ENCODE data around the gene ARRDC1.
A peak's percentile ranks its signal among the peaks of the same experiment; 100 is the strongest.
"Not testable (repeated sequence)": the region's sequence is repeated elsewhere in the genome, so short reads cannot be mapped to it uniquely, and the experiment has no call there.

Gene ARRDC1

DNA sequence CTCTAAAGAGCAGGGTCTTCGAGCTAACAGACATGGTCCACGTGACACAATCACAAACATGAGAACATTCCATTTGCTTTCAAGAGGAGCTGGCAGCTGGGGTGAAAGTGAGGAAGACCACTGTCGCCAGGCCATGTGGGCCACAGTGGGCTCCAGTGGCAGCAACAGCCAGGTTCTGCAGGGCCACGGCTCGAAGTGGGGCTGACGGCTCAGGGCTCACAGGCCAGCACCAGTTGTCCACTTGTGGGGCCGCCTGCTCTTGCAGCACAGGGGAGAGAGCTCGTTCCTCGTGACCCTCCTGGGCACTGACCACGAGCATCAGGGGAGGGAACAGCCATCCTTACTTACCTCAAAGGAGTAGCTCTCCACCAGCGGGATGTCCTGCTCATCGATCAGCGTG is 17.2 kb upstream of the ARRDC1 start:
- Histone ChIP-seq H3K36me3 (ENCODE audit: control insufficient read depth, insufficient read depth, low read length, severe bottlenecking) (peaks cover 37% of the 10 kb centered on the region), H3K9me3 (ENCODE audit: control insufficient read depth, low read length) (no peaks in the 10 kb centered on the region), H3K27me3 (replicated peaks; ENCODE audit: control insufficient read depth, insufficient read depth, low read length) (no peaks in the 10 kb centered on the region), H3K4me3 (ENCODE audit: low read length) (no peak overlapping the region), H3K9ac (ENCODE audit: low read length) (peak overlapping the region; percentile 90), H3K4me1 (ENCODE audit: control insufficient read depth, insufficient read depth, low read length) (peaks cover 13% of the 10 kb centered on the region)
- DNase-seq (ENCODE audit: low read depth) = no peak

DNA sequence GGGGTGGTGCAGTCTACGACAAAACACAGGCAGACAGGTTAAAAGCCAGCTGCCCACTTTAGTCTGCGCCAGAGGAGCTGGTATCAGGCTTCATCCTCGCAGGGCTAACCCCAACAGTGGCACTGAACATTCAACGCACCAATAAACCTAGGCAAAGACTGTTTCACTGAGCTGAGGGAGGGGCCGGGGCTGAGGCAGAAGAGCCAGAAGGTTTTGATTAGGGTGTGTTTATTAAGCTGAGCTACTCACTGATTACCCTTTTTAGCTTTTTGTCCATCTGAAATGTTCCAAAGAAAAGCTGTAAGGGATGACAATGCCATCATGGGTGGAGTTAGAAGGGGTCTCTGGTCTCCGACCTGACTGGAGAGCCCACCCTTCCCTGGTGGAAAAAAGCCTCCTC is 16.6 kb upstream of the ARRDC1 start:
- Histone ChIP-seq H3K4me1 (ENCODE audit: control insufficient read depth, insufficient read depth, low read length) (peaks cover 13% of the 10 kb centered on the region), H3K27me3 (replicated peaks; ENCODE audit: control insufficient read depth, insufficient read depth, low read length) (no peaks in the 10 kb centered on the region), H3K4me3 (ENCODE audit: low read length) (peak overlapping the region; percentile 88), H3K9me3 (ENCODE audit: control insufficient read depth, low read length) (no peaks in the 10 kb centered on the region), H3K36me3 (ENCODE audit: control insufficient read depth, insufficient read depth, low read length, severe bottlenecking) (peaks cover 34% of the 10 kb centered on the region), H3K9ac (ENCODE audit: low read length) (peak overlapping the region; percentile 90)
- peak; percentile 29 for DNase-seq (ENCODE audit: low read depth)

- peaks cover 13% of the 10 kb centered on the region for H3K4me1 ChIP-seq (ENCODE audit: control insufficient read depth, insufficient read depth, low read length)
- peak; percentile 56 for DNase-seq (ENCODE audit: low read depth)
- H3K4me3 ChIP-seq (ENCODE audit: low read length) = peak overlapping the region; percentile 88
- H3K27me3 ChIP-seq (replicated peaks; ENCODE audit: control insufficient read depth, insufficient read depth, low read length) = no peaks in the 10 kb centered on the region
- peak overlapping the region; percentile 90 for H3K9ac ChIP-seq (ENCODE audit: low read length)
- no peaks in the 10 kb centered on the region for H3K9me3 ChIP-seq (ENCODE audit: control insufficient read depth, low read length)
- peaks cover 30% of the 10 kb centered on the region for H3K36me3 ChIP-seq (ENCODE audit: control insufficient read depth, insufficient read depth, low read length, severe bottlenecking)
Observed at GRCh38 chr9:137589441-137590122, 15.9 kb upstream of the ARRDC1 start.

- peaks cover 30% of the 10 kb centered on the region for H3K36me3 ChIP-seq (ENCODE audit: control insufficient read depth, insufficient read depth, low read length, severe bottlenecking)
- no peaks in the 10 kb centered on the region for H3K9me3 ChIP-seq (ENCODE audit: control insufficient read depth, low read length)
- peak overlapping the region; percentile 88 for H3K4me3 ChIP-seq (ENCODE audit: low read length)
- no peak for DNase-seq (ENCODE audit: low read depth)
- peaks cover 13% of the 10 kb centered on the region for H3K4me1 ChIP-seq (ENCODE audit: control insufficient read depth, insufficient read depth, low read length)
- peak overlapping the region; percentile 90 for H3K9ac ChIP-seq (ENCODE audit: low read length)
- H3K27me3 ChIP-seq (replicated peaks; ENCODE audit: control insufficient read depth, insufficient read depth, low read length) = no peaks in the 10 kb centered on the region
Observed at GRCh38 chr9:137590123-137590468, 15.4 kb upstream of the ARRDC1 start.

DNA sequence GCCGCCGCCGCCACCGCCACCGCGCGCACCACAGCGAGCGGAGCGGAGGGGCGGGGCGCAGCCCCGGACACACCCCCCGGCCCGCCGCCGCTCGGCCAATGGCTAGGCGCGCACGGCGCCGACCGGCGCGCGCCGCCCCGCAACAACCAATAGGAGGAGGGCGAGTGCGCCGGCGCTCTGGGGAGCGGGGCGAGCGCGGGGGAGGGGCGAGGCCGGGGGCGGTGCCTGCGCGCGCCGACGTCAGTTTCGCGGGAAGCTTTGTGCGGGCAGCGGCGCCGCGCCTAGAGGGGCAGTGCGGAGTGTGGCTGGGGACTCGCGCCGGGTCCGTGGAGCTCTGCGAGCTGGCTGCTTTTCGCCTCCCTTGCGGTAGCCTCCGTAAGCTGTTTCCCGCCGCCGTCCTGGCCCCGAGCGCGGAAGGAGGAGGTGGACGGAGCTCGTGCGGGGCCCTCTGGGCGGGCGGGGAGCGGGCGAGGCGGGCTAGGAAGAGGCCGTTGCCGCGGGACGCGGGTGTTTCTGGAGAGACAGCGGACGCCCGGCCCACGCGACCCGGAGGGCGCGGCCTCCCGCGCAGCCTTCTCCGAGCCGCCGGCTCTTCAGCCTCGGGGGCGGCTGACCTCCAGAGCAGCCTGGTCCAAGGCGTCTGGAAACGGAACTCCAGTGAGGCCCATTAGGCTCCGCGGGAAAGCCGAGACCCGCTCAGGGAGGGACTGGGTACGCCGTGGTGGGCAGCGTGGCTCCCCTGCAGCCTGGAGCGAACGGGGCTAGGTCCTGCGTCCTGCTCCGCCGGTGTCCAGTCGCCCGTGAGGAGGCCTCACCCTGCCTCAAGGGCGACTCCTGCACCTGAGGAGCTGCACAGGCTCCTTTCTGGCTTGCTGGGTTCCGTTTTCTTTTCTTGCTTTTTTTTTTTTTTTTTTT is 14.8 kb upstream of the ARRDC1 start, which contains the start of gene ZMYND19:
Gene ZMYND19 (minus strand): TSS at position 44 of the 915 bp plus-strand sequence. CDS start 249 bp downstream, outside the sequence.
- H3K27me3 ChIP-seq (replicated peaks; ENCODE audit: control insufficient read depth, insufficient read depth, low read length) = no peaks in the 10 kb centered on the region
- H3K4me3 ChIP-seq (ENCODE audit: low read length) = peak within 1 kb of the TSS; percentile 88
- no peaks in the 10 kb centered on the region for H3K9me3 ChIP-seq (ENCODE audit: control insufficient read depth, low read length)
- peaks cover 13% of the 10 kb centered on the region for H3K4me1 ChIP-seq (ENCODE audit: control insufficient read depth, insufficient read depth, low read length)
- peaks cover 26% of the 10 kb centered on the region for H3K36me3 ChIP-seq (ENCODE audit: control insufficient read depth, insufficient read depth, low read length, severe bottlenecking)
- DNase-seq (ENCODE audit: low read depth) = peak; percentile 97
- peak within 1 kb of the TSS; percentile 90 for H3K9ac ChIP-seq (ENCODE audit: low read length)

DNA sequence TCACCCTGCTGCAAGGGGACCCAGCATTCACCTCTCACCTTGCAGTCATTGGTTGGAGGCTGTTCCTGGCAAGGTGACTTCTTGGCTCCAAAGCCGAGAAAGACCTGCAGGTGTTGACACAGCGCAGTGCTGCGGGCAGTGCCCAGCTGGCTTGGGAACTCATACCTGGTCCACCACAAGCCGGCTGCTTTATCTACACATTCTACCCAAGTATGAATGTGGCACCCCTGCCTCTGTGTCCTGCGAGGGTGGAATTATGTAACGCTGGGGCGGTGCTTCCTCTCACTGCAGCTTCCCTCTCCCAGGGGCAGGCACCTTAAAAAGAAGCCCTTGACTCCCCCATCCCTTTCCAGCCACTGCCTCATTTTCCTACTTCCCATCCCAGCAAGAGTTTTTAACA is 12.7 kb upstream of the ARRDC1 start:
- DNase-seq (ENCODE audit: low read depth) = no peak
- Histone ChIP-seq H3K4me3 (ENCODE audit: low read length) (no peak overlapping the region), H3K36me3 (ENCODE audit: control insufficient read depth, insufficient read depth, low read length, severe bottlenecking) (peaks cover 6% of the 10 kb centered on the region), H3K9me3 (ENCODE audit: control insufficient read depth, low read length) (no peaks in the 10 kb centered on the region), H3K27me3 (replicated peaks; ENCODE audit: control insufficient read depth, insufficient read depth, low read length) (no peaks in the 10 kb centered on the region), H3K4me1 (ENCODE audit: control insufficient read depth, insufficient read depth, low read length) (peaks cover 13% of the 10 kb centered on the region), H3K9ac (ENCODE audit: low read length) (no peak overlapping the region)

DNA sequence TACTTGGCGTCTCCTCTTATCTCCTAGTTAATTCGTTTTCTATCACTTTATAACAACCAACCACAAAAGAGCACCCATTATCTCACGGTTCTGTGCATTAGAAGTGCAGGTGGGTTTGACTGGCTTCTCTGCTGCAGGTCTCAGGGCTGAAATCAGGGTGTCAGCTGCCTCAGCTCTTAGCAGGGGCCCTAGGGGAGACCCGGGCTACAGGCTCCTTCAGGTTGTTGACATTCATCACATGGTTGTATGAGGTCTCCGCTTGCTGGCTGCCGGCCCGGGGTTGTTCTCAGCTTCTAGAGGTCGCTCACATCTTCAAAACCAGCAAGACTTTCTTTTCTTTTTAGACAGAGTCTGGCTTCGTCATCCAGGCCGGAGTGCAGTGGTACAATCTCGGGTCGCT is 12.3 kb upstream of the ARRDC1 start:
- Histone ChIP-seq H3K4me1 (ENCODE audit: control insufficient read depth, insufficient read depth, low read length) (peaks cover 13% of the 10 kb centered on the region), H3K9me3 (ENCODE audit: control insufficient read depth, low read length) (no peaks in the 10 kb centered on the region), H3K36me3 (ENCODE audit: control insufficient read depth, insufficient read depth, low read length, severe bottlenecking) (peaks cover 2% of the 10 kb centered on the region), H3K27me3 (replicated peaks; ENCODE audit: control insufficient read depth, insufficient read depth, low read length) (no peaks in the 10 kb centered on the region), H3K9ac (ENCODE audit: low read length) (no peak overlapping the region), H3K4me3 (ENCODE audit: low read length) (no peak overlapping the region)
- DNase-seq (ENCODE audit: low read depth) = no peak

DNA sequence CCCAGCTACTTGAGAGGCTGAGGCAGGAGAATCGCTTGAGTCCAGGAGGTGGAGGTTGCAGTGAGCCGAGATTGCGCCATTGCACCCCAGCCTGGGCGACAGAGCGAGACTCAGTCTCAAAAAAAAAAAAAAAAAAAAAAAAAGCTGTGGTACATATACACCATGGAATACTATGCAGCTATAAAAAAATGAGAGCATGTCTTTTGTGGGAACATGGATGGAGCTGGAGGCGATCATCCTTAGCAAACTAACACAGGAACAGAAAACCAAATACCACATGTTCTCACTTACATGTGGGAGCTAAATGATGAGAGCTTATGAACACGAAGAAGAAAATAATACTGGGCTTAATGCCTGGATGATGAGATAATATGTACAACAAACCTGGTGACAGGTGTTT is 8.9 kb upstream of the ARRDC1 start:
- not testable (repeated sequence) for H3K4me1 ChIP-seq (ENCODE audit: control insufficient read depth, insufficient read depth, low read length); H3K9ac ChIP-seq (ENCODE audit: low read length); H3K4me3 ChIP-seq (ENCODE audit: low read length); H3K9me3 ChIP-seq (ENCODE audit: control insufficient read depth, low read length); H3K27me3 ChIP-seq (replicated peaks; ENCODE audit: control insufficient read depth, insufficient read depth, low read length); H3K36me3 ChIP-seq (ENCODE audit: control insufficient read depth, insufficient read depth, low read length, severe bottlenecking); DNase-seq (ENCODE audit: low read depth)

GRCh38 chr9:137598943-137599342 is 6.5 kb upstream of the ARRDC1 start:
- Histone ChIP-seq H3K4me3 (ENCODE audit: low read length) (no peak overlapping the region), H3K4me1 (ENCODE audit: control insufficient read depth, insufficient read depth, low read length) (no peaks in the 10 kb centered on the region), H3K36me3 (ENCODE audit: control insufficient read depth, insufficient read depth, low read length, severe bottlenecking) (no peaks in the 10 kb centered on the region), H3K9ac (ENCODE audit: low read length) (no peak overlapping the region), H3K9me3 (ENCODE audit: control insufficient read depth, low read length) (no peaks in the 10 kb centered on the region), H3K27me3 (replicated peaks; ENCODE audit: control insufficient read depth, insufficient read depth, low read length) (no peaks in the 10 kb centered on the region)
- DNase-seq (ENCODE audit: low read depth) = no peak

DNA sequence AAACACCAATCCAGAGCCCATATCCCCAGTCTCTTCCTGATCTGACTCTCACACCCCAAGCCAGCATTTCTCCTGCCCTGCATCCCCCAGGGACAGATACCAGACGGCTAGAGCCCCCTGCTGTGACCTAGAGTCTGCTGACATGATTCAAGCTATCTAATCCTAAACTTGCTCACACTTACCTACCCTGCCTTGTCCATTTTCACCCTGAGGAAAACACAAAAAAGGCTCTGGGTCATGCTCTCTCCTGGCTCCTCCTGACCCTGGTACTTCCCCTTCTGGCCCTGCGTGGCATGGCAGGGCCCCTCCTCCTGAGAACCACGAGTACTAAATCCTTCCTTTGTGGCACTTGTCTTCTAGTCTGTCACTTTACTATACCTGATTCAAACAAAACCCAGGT is 2.8 kb upstream of the ARRDC1 start:
- Histone ChIP-seq H3K4me1 (ENCODE audit: control insufficient read depth, insufficient read depth, low read length) (peaks cover 14% of the 10 kb centered on the region), H3K4me3 (ENCODE audit: low read length) (no peak overlapping the region), H3K9ac (ENCODE audit: low read length) (no peak overlapping the region), H3K9me3 (ENCODE audit: control insufficient read depth, low read length) (no peaks in the 10 kb centered on the region), H3K36me3 (ENCODE audit: control insufficient read depth, insufficient read depth, low read length, severe bottlenecking) (no peaks in the 10 kb centered on the region), H3K27me3 (replicated peaks; ENCODE audit: control insufficient read depth, insufficient read depth, low read length) (no peaks in the 10 kb centered on the region)
- no peak for DNase-seq (ENCODE audit: low read depth)

DNA sequence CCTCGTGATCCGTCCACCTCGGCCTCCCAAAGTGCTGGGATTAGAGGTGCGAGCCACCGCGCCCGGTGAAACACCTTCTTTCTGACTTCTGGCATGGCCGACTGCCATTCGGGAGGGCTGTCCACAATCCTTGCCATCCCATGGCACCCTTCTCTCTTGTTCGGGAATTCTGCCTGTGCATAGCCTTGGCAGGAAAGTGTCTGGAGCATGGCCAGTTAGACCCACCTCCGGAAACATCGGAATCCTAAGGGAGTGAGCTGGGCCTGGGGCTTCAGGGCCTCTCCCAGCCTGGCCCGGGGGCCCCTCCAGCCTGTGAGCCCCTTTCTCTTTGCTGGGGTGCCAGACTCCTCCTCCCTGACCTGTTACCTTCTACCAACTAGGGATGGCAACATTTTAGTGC is 1.6 kb upstream of the ARRDC1 start:
- DNase-seq (ENCODE audit: low read depth) = no peak
- no peaks in the 10 kb centered on the region for H3K9me3 ChIP-seq (ENCODE audit: control insufficient read depth, low read length)
- H3K27me3 ChIP-seq (replicated peaks; ENCODE audit: control insufficient read depth, insufficient read depth, low read length) = no peaks in the 10 kb centered on the region
- no peaks in the 10 kb centered on the region for H3K36me3 ChIP-seq (ENCODE audit: control insufficient read depth, insufficient read depth, low read length, severe bottlenecking)
- H3K4me3 ChIP-seq (ENCODE audit: low read length) = no peak overlapping the region
- H3K4me1 ChIP-seq (ENCODE audit: control insufficient read depth, insufficient read depth, low read length) = peaks cover 14% of the 10 kb centered on the region
- no peak overlapping the region for H3K9ac ChIP-seq (ENCODE audit: low read length)

Measured in adipocyte (in vitro differentiated cells).